HT-29 (cell line): ENCODE data around the gene SHLD1. TPM values are rescaled to one million over a fixed set of nuclear protein-coding genes. Genes with fewer than 3 reads are reported as not detected.
"Not testable (repeated sequence)": the region's sequence is repeated elsewhere in the genome, so short reads cannot be mapped to it uniquely, and the experiment has no call there.

Experiments
- DNase-seq: peaks from one replicate; pipeline ENCODE4 v3.0.0-alpha.2; 2015; ENCODE audit warnings: low spot score
- total RNA-seq: library from RNA; depleted of rRNA; stranded (reverse); fragments of >200 nt; shearing (Covaris generic); gene quantifications from 2 replicates; pipeline ENCODE4 v1.2.3, GENCODE V29; 2014; rRNA removed

The SHLD1 gene
- total RNA-seq: 0.61 and 4.5 TPM in 2 replicates

GRCh38 chr20:5749952-5750779 lies at the start of gene SHLD1:
TSS of gene SHLD1 (plus strand) at chr20:5750401. CDS start at chr20:5772866, 22,465 bp downstream.
- peak; percentile 77 for DNase-seq

GRCh38 chr20:5702339-5702738 lies 47.9 kb upstream of the SHLD1 start:
- not testable (repeated sequence) for DNase-seq

- DNase-seq: no peak
These were observed 46.5 kb upstream of the SHLD1 start for GRCh38 chr20:5703681-5704101.

GRCh38 chr20:5705827-5706226 lies 44.4 kb upstream of the SHLD1 start:
- no peak for DNase-seq

- no peak for DNase-seq
These were observed 43.4 kb upstream of the SHLD1 start for GRCh38 chr20:5706797-5707196.

GRCh38 chr20:5710551-5710950 lies 39.6 kb upstream of the SHLD1 start:
- no peak for DNase-seq

- DNase-seq: peak; percentile 55
These were observed 35.8 kb upstream of the SHLD1 start for GRCh38 chr20:5714261-5715041.

- DNase-seq: peak; percentile 14
These were observed 34.9 kb upstream of the SHLD1 start for GRCh38 chr20:5715071-5715841.

- DNase-seq: no peak
These were observed 33.2 kb upstream of the SHLD1 start for GRCh38 chr20:5716953-5717352.

GRCh38 chr20:5718896-5719595 lies 31.2 kb upstream of the SHLD1 start:
- no peak for DNase-seq

- no peak for DNase-seq
These were observed 30.3 kb upstream of the SHLD1 start for GRCh38 chr20:5719861-5720403.

- no peak for DNase-seq
These were observed 29.5 kb upstream of the SHLD1 start for GRCh38 chr20:5720696-5721095.

GRCh38 chr20:5721356-5721755 lies 28.8 kb upstream of the SHLD1 start:
- DNase-seq: not testable (repeated sequence)

- no peak for DNase-seq
These were observed 27.3 kb upstream of the SHLD1 start for GRCh38 chr20:5722927-5723326.

GRCh38 chr20:5725183-5725463 lies 25.1 kb upstream of the SHLD1 start:
- DNase-seq: not testable (repeated sequence)

- DNase-seq: no peak
These were observed 23.1 kb upstream of the SHLD1 start for GRCh38 chr20:5727018-5727515.

GRCh38 chr20:5729348-5729747 lies 20.9 kb upstream of the SHLD1 start:
- DNase-seq: no peak

GRCh38 chr20:5730131-5730530 lies 20.1 kb upstream of the SHLD1 start:
- DNase-seq: no peak

- DNase-seq: no peak
These were observed 18.3 kb upstream of the SHLD1 start for GRCh38 chr20:5731753-5732366.

- DNase-seq: no peak
These were observed 15.6 kb upstream of the SHLD1 start for GRCh38 chr20:5734602-5735001.
